SH-SY5Y (cell line): Measurements from ENCODE around the gene LAMA3.

Experiments
- GATA2 ChIP-seq: IDR thresholded peaks from 2 replicates; pipeline ENCODE4 v1.6.1; 2011; ENCODE audit warnings: mild to moderate bottlenecking, low read depth, low read length
- GATA3 ChIP-seq: IDR thresholded peaks from 2 replicates; pipeline ENCODE4 v1.6.1; 2011; ENCODE audit warnings: low read depth, mild to moderate bottlenecking, low read length, moderate library complexity

- no peak for TF ChIP-seq GATA3
- no peak for TF ChIP-seq GATA2
Measured at GRCh38 chr18:23714576-23714975, 25.3 kb downstream of the LAMA3 start.
